ENCODE data around the gene CFC1.
"Not testable (repeated sequence)": the region's sequence is repeated elsewhere in the genome, so short reads cannot be mapped to it uniquely, and the experiment has no call there.

The CFC1 gene

DNA sequence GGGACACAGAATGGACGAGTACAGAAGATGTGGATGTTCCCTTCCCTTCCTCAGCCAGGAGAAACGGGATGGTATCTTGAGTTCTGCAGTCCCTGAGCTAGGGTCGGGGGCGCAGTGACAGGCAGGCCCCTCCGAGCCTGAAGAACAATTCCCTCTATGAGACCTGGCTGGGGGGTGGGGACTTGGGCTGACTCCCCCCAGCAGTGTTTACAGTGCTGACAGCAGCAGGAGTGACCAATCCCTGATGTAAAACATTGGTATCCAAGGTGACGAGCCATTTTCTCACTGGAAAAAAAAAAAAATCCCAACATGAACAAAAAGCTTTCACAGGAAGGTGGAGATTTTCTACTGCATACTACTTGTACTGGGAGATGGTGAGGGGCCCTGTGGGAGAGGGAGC lies at the start of gene CFC1:
TSS of gene CFC1 (minus strand) at position 183 of the 400 bp plus-strand sequence. CDS start 288 bp downstream, outside the sequence.
- H3K36me3 Mint-ChIP-seq; H3K4me3 Mint-ChIP-seq; ATAC-seq; H3K4me1 Mint-ChIP-seq; DNase-seq (ENCODE audit: low spot score in 2 of 2); H3K27ac Mint-ChIP-seq; H3K9me3 Mint-ChIP-seq: not testable (repeated sequence)

GRCh38 chr2:130641688-130642087 lies 42.3 kb upstream of the CFC1 start:
- DNase-seq (ENCODE audit: low spot score in 2 of 2); ATAC-seq; H3K4me3 Mint-ChIP-seq; H3K4me1 Mint-ChIP-seq; H3K9me3 Mint-ChIP-seq; H3K27ac Mint-ChIP-seq; H3K36me3 Mint-ChIP-seq: not testable (repeated sequence)

DNA sequence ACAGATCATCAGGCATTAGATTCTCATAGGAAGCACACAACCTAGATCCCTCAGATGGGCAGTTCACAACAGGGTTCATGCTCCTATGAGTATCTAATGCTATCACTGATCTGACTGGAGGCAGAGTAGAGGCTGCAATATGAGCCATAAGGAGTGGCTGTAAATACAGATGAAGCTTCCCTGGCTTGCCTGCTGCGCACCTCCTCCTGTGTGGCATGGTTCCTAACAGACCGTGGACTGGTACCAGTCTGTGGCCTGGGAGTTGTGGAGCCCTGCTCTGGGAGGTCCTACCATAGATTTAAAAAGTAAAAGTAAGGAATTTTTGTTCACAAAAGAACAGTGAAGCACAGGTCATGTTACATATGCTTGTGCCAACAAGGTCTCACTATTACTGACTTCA lies 39.6 kb upstream of the CFC1 start:
- not testable (repeated sequence) for ATAC-seq; H3K4me1 Mint-ChIP-seq; DNase-seq (ENCODE audit: low spot score in 2 of 2); H3K27ac Mint-ChIP-seq; H3K36me3 Mint-ChIP-seq; H3K9me3 Mint-ChIP-seq; H3K4me3 Mint-ChIP-seq

DNA sequence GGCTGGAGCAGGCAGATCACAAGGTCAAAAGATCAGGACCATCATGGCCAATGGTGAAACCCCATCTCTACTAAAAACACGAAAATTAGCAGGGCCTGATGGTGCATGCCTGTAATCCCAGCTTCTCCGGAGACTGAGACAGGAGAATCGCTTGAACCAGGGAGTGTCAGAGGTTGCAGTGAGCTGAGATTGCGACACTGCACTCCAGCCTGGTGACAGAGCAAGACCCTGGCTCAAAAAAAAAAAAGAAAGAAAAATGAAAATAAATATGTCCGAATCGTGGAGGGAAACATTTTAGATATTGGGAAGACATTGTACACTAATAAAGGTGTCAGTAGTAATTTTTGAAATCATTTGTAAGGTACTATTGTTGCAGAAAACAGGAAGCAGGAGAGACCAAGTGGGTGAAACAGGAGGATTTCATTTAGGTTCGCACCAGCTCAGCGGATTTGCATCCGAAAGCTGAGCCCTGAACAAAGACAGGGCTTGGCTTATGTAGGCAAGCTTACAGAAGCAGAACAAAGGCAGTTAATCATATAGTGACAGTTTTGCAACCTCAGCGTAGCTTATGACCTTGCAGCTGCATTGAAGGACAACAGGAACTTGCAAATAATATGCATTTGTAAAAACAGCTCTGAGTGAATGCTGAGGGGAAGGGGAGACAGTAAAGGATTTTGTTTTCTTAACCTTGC lies 29.6 kb upstream of the CFC1 start:
- H3K27ac Mint-ChIP-seq; H3K4me1 Mint-ChIP-seq; H3K9me3 Mint-ChIP-seq; ATAC-seq; H3K4me3 Mint-ChIP-seq; H3K36me3 Mint-ChIP-seq; DNase-seq (ENCODE audit: low spot score in 2 of 2): not testable (repeated sequence)

GRCh38 chr2:130611140-130611539 lies 11.8 kb upstream of the CFC1 start, which contains the start of gene POTEJ:
POTEJ (plus strand) TSS chr2:130611440; CDS start chr2:130611533, 93 bp downstream.
- ATAC-seq; H3K4me3 Mint-ChIP-seq; DNase-seq (ENCODE audit: low spot score in 2 of 2); H3K36me3 Mint-ChIP-seq; H3K4me1 Mint-ChIP-seq; H3K27ac Mint-ChIP-seq; H3K9me3 Mint-ChIP-seq: not testable (repeated sequence)

GRCh38 chr2:130610486-130610885 lies 11.1 kb upstream of the CFC1 start:
- not testable (repeated sequence) for DNase-seq (ENCODE audit: low spot score in 2 of 2); H3K4me3 Mint-ChIP-seq; H3K4me1 Mint-ChIP-seq; H3K9me3 Mint-ChIP-seq; H3K27ac Mint-ChIP-seq; ATAC-seq; H3K36me3 Mint-ChIP-seq

- peak; percentile 13 for ATAC-seq
- H3K9me3 Mint-ChIP-seq: not testable (repeated sequence)
Measured at GRCh38 chr2:130609002-130609920, 9.9 kb upstream of the CFC1 start.

DNA sequence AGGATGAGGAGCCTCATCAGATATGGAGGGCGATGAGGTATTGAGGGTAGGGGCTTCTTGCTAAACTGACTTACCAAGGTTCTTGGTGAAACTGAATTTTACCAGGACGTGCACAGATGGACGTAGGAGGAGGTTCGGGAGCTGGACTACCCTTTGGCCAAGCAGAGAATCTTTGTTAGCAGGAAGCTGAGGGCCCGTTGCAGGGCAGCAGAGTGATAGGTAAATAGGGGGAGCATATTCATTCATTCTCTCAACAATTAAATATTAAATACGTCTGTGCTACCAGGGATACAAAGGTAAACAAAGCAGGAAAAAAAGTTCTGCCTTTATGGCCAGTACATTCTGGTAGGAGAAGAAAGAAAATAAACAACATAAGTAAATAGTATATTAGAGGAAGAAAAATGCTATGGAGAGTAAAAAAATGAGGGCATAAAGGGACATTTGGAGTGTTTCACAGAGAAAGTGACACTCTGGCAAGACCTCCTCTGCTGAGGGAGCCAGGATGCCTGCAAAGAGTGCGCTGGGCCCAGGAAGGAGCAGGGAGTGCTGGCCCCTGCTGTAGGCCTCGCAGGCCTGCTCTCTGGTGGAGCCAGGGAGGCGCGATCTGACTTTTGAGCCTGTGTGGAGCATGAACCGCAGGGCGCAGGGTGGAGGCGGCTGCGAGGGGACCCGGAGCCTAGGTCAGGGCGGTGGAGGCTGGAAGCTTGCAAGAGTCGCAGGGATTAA lies 9.1 kb upstream of the CFC1 start:
- not testable (repeated sequence) for H3K4me1 Mint-ChIP-seq; H3K4me3 Mint-ChIP-seq; DNase-seq (ENCODE audit: low spot score in 2 of 2); ATAC-seq; H3K36me3 Mint-ChIP-seq; H3K27ac Mint-ChIP-seq; H3K9me3 Mint-ChIP-seq

More at GRCh38 chr2:130609002-130609920, 9.9 kb upstream of the CFC1 start:
- H3K4me3 Mint-ChIP-seq; DNase-seq (ENCODE audit: low spot score in 2 of 2); H3K36me3 Mint-ChIP-seq; H3K4me1 Mint-ChIP-seq; H3K27ac Mint-ChIP-seq: not testable (repeated sequence)

GRCh38 chr2:130601648-130602302 lies 2.4 kb upstream of the CFC1 start:
- not testable (repeated sequence) for H3K36me3 Mint-ChIP-seq; DNase-seq (ENCODE audit: low spot score in 2 of 2); H3K4me3 Mint-ChIP-seq; ATAC-seq; H3K4me1 Mint-ChIP-seq; H3K27ac Mint-ChIP-seq; H3K9me3 Mint-ChIP-seq

GRCh38 chr2:130599926-130600325 lies 551 bp upstream of the CFC1 start:
- H3K36me3 Mint-ChIP-seq; H3K4me1 Mint-ChIP-seq; ATAC-seq; DNase-seq (ENCODE audit: low spot score in 2 of 2); H3K27ac Mint-ChIP-seq; H3K4me3 Mint-ChIP-seq; H3K9me3 Mint-ChIP-seq: not testable (repeated sequence)

DNA sequence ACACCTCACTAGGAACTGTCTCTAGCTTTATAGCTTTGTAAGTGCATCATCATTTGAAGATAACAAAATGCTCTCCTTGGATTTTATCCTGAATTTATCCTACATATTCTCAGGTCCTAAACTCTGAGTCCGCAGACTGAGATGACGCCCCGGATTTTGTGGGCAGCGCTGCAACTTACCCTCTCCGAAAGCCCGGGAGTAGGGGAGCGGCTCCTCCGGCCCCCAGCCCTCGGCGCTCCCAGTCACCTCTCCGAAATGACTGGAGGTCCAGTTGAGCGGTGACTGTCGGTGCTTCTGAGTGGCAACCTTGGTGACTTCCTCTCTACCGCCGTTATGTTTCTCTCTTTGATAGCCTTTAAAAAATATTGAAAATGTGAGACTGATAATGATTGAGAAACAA lies 912 bp downstream of the CFC1 start:
- not testable (repeated sequence) for H3K9me3 Mint-ChIP-seq; ATAC-seq; DNase-seq (ENCODE audit: low spot score in 2 of 2); H3K27ac Mint-ChIP-seq; H3K36me3 Mint-ChIP-seq; H3K4me1 Mint-ChIP-seq; H3K4me3 Mint-ChIP-seq

DNA sequence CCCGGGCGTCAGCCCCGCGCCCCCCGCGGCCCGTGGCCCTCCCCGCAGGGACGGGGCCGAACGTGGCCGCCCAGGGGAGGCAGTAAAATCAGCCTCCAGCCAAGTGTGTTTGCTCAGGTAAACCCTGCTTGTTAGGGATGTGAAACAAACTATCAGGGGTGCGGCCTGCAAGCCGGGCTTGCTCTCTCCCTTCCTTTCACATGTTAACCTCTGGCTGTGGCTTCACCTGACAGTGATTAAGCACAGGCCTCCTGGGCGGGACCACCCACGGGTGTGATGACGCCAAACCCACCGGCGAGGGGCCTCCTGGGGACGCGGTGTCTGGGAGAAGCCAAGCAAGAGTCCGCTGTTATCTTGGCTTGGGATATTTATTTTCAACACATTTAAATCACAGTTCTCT lies 1.4 kb downstream of the CFC1 start:
- not testable (repeated sequence) for DNase-seq (ENCODE audit: low spot score in 2 of 2); ATAC-seq; H3K27ac Mint-ChIP-seq; H3K4me3 Mint-ChIP-seq; H3K36me3 Mint-ChIP-seq; H3K9me3 Mint-ChIP-seq; H3K4me1 Mint-ChIP-seq

DNA sequence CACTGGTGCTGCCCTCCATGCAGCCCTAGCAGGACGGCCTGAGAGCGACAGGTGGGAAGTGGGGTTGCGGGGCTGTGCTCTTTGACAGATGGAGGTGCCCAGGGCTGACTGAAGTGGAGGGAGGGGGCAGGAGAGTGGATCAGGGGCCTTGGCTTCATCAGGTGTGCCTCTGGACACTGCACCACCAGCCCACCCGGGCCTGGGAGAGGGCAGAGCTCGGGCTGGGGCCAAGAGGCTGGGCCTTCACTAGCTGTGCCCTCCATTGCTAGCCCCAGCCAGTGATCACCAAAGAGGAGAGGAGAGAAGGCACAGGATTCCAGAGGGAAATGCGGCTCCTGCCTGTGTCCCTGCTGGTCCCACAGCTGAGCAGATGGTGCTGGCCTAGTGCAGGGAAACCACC lies 2.6 kb downstream of the CFC1 start:
- H3K36me3 Mint-ChIP-seq; H3K27ac Mint-ChIP-seq; H3K4me3 Mint-ChIP-seq; H3K9me3 Mint-ChIP-seq; H3K4me1 Mint-ChIP-seq; DNase-seq (ENCODE audit: low spot score in 2 of 2): not testable (repeated sequence)
- peak; percentile 29 for ATAC-seq

GRCh38 chr2:130594011-130594410 lies 5.4 kb downstream of the CFC1 start:
- H3K36me3 Mint-ChIP-seq; ATAC-seq; H3K4me3 Mint-ChIP-seq; H3K4me1 Mint-ChIP-seq; H3K9me3 Mint-ChIP-seq; DNase-seq (ENCODE audit: low spot score in 2 of 2); H3K27ac Mint-ChIP-seq: not testable (repeated sequence)

Measured in stimulated activated effector memory CD8-positive, alpha-beta T cell treated with anti-CD3 and anti-CD28 coated beads, Interleukin-12 subunit alpha, Interleukin-12 subunit beta, amount 100 ng/mL, for 72 hours (primary cell).